IPS-15b (cell line): ENCODE measurements around the gene STRADA.

Experiments
- H3K27me3 ChIP-seq: one replicate; pipeline ENCODE4 v1.6.1; 2013; ENCODE audit warnings: low read length; ENCODE audit not compliant: control insufficient read depth, insufficient read depth
- H3K36me3 ChIP-seq: one replicate; pipeline ENCODE4 v1.6.1; 2013; ENCODE audit warnings: low read length; ENCODE audit not compliant: control insufficient read depth, insufficient read depth
- H3K4me1 ChIP-seq: one replicate; pipeline ENCODE4 v1.6.1; 2013; ENCODE audit warnings: mild to moderate bottlenecking, low read length; ENCODE audit not compliant: control insufficient read depth, insufficient read depth
- H3K4me3 ChIP-seq: one replicate; pipeline ENCODE4 v1.5.1; 2013; ENCODE audit warnings: low read depth, low read length
- H3K9ac ChIP-seq: one replicate; pipeline ENCODE4 v1.6.1; 2013; ENCODE audit warnings: low read depth, mild to moderate bottlenecking, low read length
- H3K9me3 ChIP-seq: one replicate; pipeline ENCODE4 v1.6.1; 2013; ENCODE audit warnings: mild to moderate bottlenecking, low read length; ENCODE audit not compliant: control insufficient read depth, insufficient read depth

STRADA gene

GRCh38 chr17:63688396-63689020 is 53.1 kb downstream of the STRADA start:
- H3K9ac ChIP-seq = no peak overlapping the region
- H3K36me3 ChIP-seq = peaks cover 24% of the 10 kb centered on the region
- H3K4me1 ChIP-seq = no peaks in the 10 kb centered on the region

DNA sequence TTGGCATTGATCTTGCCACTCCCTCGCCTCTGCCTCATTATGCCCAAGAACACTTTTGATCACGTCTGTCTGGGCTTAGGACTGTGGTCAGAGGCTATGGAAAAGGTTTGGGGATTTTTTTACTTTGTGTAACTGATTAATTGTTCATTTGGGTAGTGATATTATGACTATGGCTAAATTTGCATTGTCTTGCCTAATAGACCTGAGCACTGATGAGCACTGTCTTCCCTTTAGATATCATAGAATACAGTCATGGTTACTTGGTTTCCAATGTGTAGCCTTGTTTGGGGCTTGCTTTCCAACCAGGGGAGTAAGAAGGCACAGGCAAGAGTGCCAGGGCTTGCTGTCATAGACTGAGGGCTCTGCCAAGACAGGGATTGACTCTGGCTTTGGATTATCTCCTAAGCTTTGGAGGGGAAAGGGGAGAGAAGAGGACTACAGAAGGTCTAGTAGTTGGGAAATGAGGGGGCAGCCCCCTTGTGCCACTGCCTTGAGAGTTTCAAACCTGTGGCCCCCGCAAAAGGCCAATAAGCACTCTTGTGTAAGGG is 55.4 kb downstream of the STRADA start:
- Histone ChIP-seq H3K4me1 (no peaks in the 10 kb centered on the region), H3K27me3 (no peaks in the 10 kb centered on the region), H3K4me3 (no peak overlapping the region), H3K36me3 (peaks cover 11% of the 10 kb centered on the region), H3K9ac (no peak overlapping the region), H3K9me3 (no peaks in the 10 kb centered on the region)

More at GRCh38 chr17:63688396-63689020, 53.1 kb downstream of the STRADA start:
- Histone ChIP-seq H3K9me3 (no peaks in the 10 kb centered on the region), H3K27me3 (no peaks in the 10 kb centered on the region), H3K4me3 (no peak overlapping the region)

- Histone ChIP-seq H3K4me1 (no peaks in the 10 kb centered on the region), H3K27me3 (no peaks in the 10 kb centered on the region), H3K9me3 (no peaks in the 10 kb centered on the region), H3K9ac (no peak overlapping the region), H3K4me3 (no peak overlapping the region), H3K36me3 (peaks cover 7% of the 10 kb centered on the region)
These were observed 56.0 kb downstream of the STRADA start for GRCh38 chr17:63685578-63685977.

DNA sequence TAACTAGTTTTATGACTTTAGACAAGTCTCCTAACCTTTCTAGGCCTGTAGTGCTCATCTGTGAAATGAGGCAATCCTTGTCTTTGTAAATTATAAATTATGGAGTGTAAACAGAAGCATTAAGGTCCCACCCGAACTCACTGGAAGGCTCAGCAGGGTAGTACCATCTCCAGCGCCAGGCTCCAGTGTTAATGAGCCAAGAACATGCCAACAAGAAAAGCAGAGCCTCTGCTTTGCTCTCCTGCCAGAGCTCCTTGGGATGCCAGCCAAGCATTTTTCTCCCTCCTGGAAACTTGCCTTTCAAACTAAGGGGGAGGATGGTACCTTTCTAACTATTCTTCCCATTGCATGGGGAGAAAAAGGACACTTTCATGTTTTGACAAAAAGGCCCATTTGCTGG is 56.6 kb downstream of the STRADA start:
- H3K4me1 ChIP-seq = no peaks in the 10 kb centered on the region
- peaks cover 7% of the 10 kb centered on the region for H3K36me3 ChIP-seq
- no peak overlapping the region for H3K9ac ChIP-seq
- H3K4me3 ChIP-seq = no peak overlapping the region
- H3K27me3 ChIP-seq = no peaks in the 10 kb centered on the region
- H3K9me3 ChIP-seq = no peaks in the 10 kb centered on the region

GRCh38 chr17:63682981-63683380 is 58.6 kb downstream of the STRADA start:
- no peak overlapping the region for H3K9ac ChIP-seq
- no peaks in the 10 kb centered on the region for H3K4me1 ChIP-seq
- no peaks in the 10 kb centered on the region for H3K36me3 ChIP-seq
- H3K27me3 ChIP-seq = no peaks in the 10 kb centered on the region
- no peaks in the 10 kb centered on the region for H3K9me3 ChIP-seq
- H3K4me3 ChIP-seq = no peak overlapping the region

GRCh38 chr17:63682441-63682840 is 59.2 kb downstream of the STRADA start:
- Histone ChIP-seq H3K27me3 (no peaks in the 10 kb centered on the region), H3K9ac (no peak overlapping the region), H3K4me3 (no peak overlapping the region), H3K9me3 (no peaks in the 10 kb centered on the region), H3K36me3 (no peaks in the 10 kb centered on the region), H3K4me1 (no peaks in the 10 kb centered on the region)

DNA sequence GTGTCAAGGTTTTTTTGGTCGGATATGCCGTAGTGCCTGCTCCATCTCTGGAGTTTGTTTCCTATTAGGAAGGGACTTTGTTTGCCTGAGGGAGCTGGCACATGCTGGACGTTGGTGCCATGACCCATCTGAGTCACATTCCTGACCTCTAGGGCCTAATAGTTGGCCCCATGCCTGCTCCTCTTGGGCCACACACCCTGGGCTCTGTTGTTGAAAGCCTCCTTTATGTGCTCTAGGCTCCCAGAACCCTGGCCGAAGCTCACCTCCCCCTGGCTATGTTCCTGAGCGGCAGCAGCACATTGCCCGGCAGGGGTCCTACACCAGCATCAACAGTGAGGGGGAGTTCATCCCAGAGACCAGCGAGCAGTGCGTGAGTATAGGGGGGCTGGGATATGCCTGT is 60.1 kb downstream of the STRADA start:
- no peak overlapping the region for H3K4me3 ChIP-seq
- H3K9ac ChIP-seq = no peak overlapping the region
- H3K9me3 ChIP-seq = no peaks in the 10 kb centered on the region
- H3K27me3 ChIP-seq = no peaks in the 10 kb centered on the region
- no peaks in the 10 kb centered on the region for H3K4me1 ChIP-seq
- no peaks in the 10 kb centered on the region for H3K36me3 ChIP-seq

DNA sequence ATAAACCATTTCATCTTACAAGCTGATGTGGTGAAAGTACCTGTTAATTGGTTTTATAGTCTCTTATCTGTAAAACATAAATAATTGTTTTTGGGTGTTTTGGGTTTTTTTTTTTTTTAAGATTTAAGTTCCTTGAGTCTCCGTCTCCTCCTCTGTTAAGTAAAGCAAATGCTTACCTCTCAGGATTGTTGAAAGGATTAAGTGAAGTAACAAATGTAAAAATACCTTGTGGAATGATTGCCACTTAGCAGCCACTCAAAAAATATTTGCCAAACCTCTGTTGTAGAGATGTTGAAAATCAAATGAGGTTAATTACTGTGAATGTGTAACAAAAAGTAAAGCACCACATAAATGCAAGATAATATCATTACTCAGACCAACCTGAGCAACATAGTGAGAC is 60.9 kb downstream of the STRADA start:
- Histone ChIP-seq H3K4me1 (no peaks in the 10 kb centered on the region), H3K36me3 (no peaks in the 10 kb centered on the region), H3K27me3 (no peaks in the 10 kb centered on the region), H3K4me3 (no peak overlapping the region), H3K9ac (no peak overlapping the region), H3K9me3 (no peaks in the 10 kb centered on the region)

DNA sequence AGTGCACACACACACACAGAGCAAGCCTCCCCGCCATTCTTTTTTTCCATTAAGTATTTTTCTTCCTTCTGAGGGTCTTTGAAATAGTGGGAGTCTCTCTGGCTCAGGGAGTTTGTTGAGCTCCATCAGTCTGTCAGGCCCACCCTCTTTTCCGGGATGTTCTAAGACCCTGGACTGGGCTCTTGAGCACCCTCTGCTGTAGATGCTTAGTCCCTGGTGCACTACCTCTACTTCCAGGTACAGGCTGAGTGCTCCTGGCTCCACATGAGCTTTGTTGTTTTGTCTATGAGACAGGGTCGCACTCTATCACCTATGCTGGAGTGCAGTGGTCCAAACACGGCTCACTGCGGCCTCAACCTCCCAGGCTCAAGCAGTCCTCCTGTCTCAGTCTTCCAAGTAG is 62.4 kb downstream of the STRADA start:
- H3K36me3 ChIP-seq = no peaks in the 10 kb centered on the region

GRCh38 chr17:63676584-63676983 is 65.0 kb downstream of the STRADA start:
- Histone ChIP-seq H3K4me3 (no peak overlapping the region), H3K9ac (no peak overlapping the region), H3K36me3 (no peaks in the 10 kb centered on the region), H3K9me3 (no peaks in the 10 kb centered on the region), H3K27me3 (no peaks in the 10 kb centered on the region), H3K4me1 (peaks cover 4% of the 10 kb centered on the region)

More for the DNA sequence above, 62.4 kb downstream of the STRADA start:
- Histone ChIP-seq H3K9me3 (no peaks in the 10 kb centered on the region), H3K4me1 (no peaks in the 10 kb centered on the region), H3K9ac (no peak overlapping the region), H3K4me3 (no peak overlapping the region), H3K27me3 (no peaks in the 10 kb centered on the region)

- no peak overlapping the region for H3K9ac ChIP-seq
- H3K9me3 ChIP-seq = no peaks in the 10 kb centered on the region
- H3K27me3 ChIP-seq = no peaks in the 10 kb centered on the region
- no peak overlapping the region for H3K4me3 ChIP-seq
- no peaks in the 10 kb centered on the region for H3K36me3 ChIP-seq
- peaks cover 4% of the 10 kb centered on the region for H3K4me1 ChIP-seq
These were observed 65.7 kb downstream of the STRADA start for GRCh38 chr17:63675607-63676546.

DNA sequence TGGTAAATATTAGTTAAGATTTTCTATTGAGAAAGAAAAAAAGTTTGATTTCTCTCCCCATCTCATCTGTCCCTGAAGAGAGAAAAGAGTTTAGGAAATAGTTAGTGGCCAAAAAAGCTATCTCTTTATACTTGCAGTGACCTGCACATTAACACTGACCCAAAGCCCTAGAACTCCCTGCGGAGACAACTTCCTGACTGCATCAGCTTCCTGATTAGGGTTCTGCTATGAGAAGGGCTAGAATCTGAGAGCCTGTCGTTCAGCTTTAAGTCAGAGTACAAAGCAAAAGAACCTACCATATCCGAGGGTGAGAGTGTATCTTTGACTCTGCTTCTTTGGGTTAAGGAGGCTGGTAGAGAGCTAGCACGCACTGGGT is 66.4 kb downstream of the STRADA start:
- no peak overlapping the region for H3K9ac ChIP-seq
- no peak overlapping the region for H3K4me3 ChIP-seq
- no peaks in the 10 kb centered on the region for H3K27me3 ChIP-seq
- H3K36me3 ChIP-seq = no peaks in the 10 kb centered on the region
- H3K4me1 ChIP-seq = peaks cover 4% of the 10 kb centered on the region
- no peaks in the 10 kb centered on the region for H3K9me3 ChIP-seq
